NCI-H510A treated with DMSO at 0.1 percent for 48 hours (cell line): ENCODE data around the gene R3HDM2.
A peak's percentile ranks its signal among the peaks of the same experiment; 100 is the strongest.

ENCODE experiments used
- DNase-seq: peaks from one replicate; lab custom pipeline; 2025; lab: John Stamatoyannopoulos, UW

Gene R3HDM2

GRCh38 chr12:57430931-57431566, at the start of gene R3HDM2:
Gene R3HDM2 (minus strand): TSS chr12:57431043. CDS start chr12:57310428, 120,615 bp downstream.
- DNase-seq, result peak; percentile 98

- DNase-seq, result no peak
Measured at GRCh38 chr12:57479376-57480115, 48.7 kb upstream of the R3HDM2 start, which contains the start of gene ARHGAP9. Gene ARHGAP9 (minus strand): TSS chr12:57479866. CDS start chr12:57479406, 460 bp downstream.

GRCh38 chr12:57479043-57479375, 48.2 kb upstream of the R3HDM2 start:
- DNase-seq, result no peak

GRCh38 chr12:57477710-57478681, 47.2 kb upstream of the R3HDM2 start:
- no peak for DNase-seq

GRCh38 chr12:57476993-57477709, 46.3 kb upstream of the R3HDM2 start:
- no peak for DNase-seq

GRCh38 chr12:57476162-57476992, 45.5 kb upstream of the R3HDM2 start:
- DNase-seq, result no peak

- no peak for DNase-seq
Measured at GRCh38 chr12:57475271-57476161, 44.7 kb upstream of the R3HDM2 start.

- DNase-seq, result no peak
Measured at GRCh38 chr12:57474862-57475261, 44.0 kb upstream of the R3HDM2 start.

- no peak for DNase-seq
Measured at GRCh38 chr12:57474430-57474829, 43.6 kb upstream of the R3HDM2 start.

GRCh38 chr12:57473886-57474285, 43.0 kb upstream of the R3HDM2 start:
- DNase-seq, result no peak

GRCh38 chr12:57473392-57473791, 42.5 kb upstream of the R3HDM2 start:
- no peak for DNase-seq

- no peak for DNase-seq
Measured at GRCh38 chr12:57472391-57472790, 41.5 kb upstream of the R3HDM2 start.

- no peak for DNase-seq
Measured at GRCh38 chr12:57471661-57472060, 40.8 kb upstream of the R3HDM2 start.

- DNase-seq, result no peak
Measured at GRCh38 chr12:57470970-57471656, 40.3 kb upstream of the R3HDM2 start.

- DNase-seq, result no peak
Measured at GRCh38 chr12:57470286-57470969, 39.6 kb upstream of the R3HDM2 start.

- no peak for DNase-seq
Measured at GRCh38 chr12:57469296-57470164, 38.7 kb upstream of the R3HDM2 start.

GRCh38 chr12:57467915-57468314, 37.1 kb upstream of the R3HDM2 start:
- DNase-seq, result no peak
